ENCODE results near the gene TNS1. TPM values are rescaled to one million over a fixed set of nuclear protein-coding genes. Genes with fewer than 3 reads are reported as not detected.

Gene TNS1
- total and polyA plus RNA-seq, 10 of the 15 experiments (the other 5 are each of a cell fraction or from before 2014, with no cell fraction given) = 0.05 to 0.44 TPM; not detected in 8

DNA sequence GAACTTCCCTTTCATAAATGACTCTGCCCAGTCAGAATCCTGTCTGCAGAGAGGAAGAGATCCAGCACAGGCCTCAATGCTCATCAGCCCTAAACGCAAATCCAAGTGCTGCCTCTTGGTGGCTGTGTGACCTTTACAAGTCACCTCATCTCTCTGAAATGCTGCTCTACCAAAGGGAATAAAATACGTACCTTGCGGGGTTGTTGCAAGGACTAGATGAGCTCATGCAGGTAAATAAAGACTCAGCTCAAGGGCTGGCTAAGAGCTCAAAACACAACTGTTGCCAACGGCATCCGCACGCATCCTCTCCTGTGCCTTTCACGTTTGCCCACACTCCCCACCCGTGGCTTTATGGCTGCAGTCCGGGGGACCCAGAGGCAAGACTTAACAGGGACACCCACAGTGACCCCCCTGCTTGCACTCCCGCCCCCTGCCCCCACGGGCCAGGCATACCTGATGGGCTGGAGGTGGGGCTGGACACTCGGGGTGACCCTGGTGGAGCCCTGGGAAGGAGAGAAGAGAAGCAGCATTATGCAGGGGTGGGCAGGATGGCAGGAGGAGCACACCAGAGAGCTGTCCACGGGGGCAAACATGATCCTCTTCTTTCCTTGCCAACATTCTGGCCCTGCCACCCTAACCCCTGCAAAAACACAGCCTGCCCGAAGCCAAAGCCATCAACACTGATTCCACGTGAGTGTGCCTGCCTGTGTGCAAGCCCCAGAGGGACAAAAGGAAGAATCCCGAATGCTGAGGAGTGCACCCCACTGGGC, 102.6 kb downstream of the TNS1 start:
- Histone ChIP-seq H3K9me3 (replicated peaks; ENCODE audit: control insufficient read depth, insufficient read depth, low read length) (no peaks in the 10 kb centered on the region; the same call in 2 of the 3 replicates), H3K27ac (ENCODE audit: control insufficient read depth, insufficient read depth) (no peak overlapping the region), H3K4me1 (ENCODE audit: control insufficient read depth, insufficient read depth, low read length) (no peaks in the 10 kb centered on the region), H4K20me1 (ENCODE audit: control insufficient read depth, insufficient read depth) (no peaks in the 10 kb centered on the region), H3K4me3 (no peak overlapping the region), H3K4me2 (ENCODE audit: control insufficient read depth, insufficient read depth) (no peak overlapping the region), H3K9ac (ENCODE audit: control insufficient read depth, insufficient read depth, low read length) (no peak overlapping the region), H3K36me3 (ENCODE audit: control insufficient read depth in 2 of 2, insufficient read depth in 2 of 2, low read length in 1 of 2) (no peaks in the 10 kb centered on the region), H2AFZ (ENCODE audit: control insufficient read depth, low read depth, low read length) (no peak overlapping the region), H3K27me3 (replicated peaks in 1 of 2; ENCODE audit: control insufficient read depth in 2 of 2, insufficient read depth in 2 of 2, low read length in 1 of 2) (peaks cover 5 to 6% of the 10 kb centered on the region in 2 experiments; a peak in 3 of 4 replicates), H3K79me2 (ENCODE audit: control insufficient read depth, insufficient read depth, low read length) (no peaks in the 10 kb centered on the region)
- SMC1A ChIA-PET (ENCODE audit: uncharacterized antibody, unreplicated experiment) = no interaction called here
- RAD21 ChIA-PET (ENCODE audit: unreplicated experiment) = interaction anchor here (1.2 kb wide), 1 partner anchor 136 kb away, joined by 3 read pairs; no protein-coding TSS in a partner anchor
- intact Hi-C loops (cut with micrococcal nuclease; ENCODE audit: unreplicated experiment) (no loop called here), in situ Hi-C loops (cut with MboI) (no loop called here)
- FAIRE-seq (no peak), ATAC-seq (no peak), DNase-seq (ENCODE audit: low read depth, low spot score) (no peak)
- WGBS (ENCODE audit: insufficient coverage, insufficient replicate concordance, low lambda C conversion rate, missing lambda C conversion rate) = 35% methylated on average over 13 of the region's 16 CpGs
- POLR2A ChIA-PET = no interaction called here
- CTCF ChIA-PET = interaction anchor here (0.7 to 2.2 kb wide), 6 partner anchors 14 to 201 kb away, joined by 3 to 10 read pairs (median 3); no protein-coding TSS in a partner anchor
- TF ChIP-seq FOS (IDR thresholded peaks at IDR 0.05; ENCODE audit: borderline replicate concordance, extremely low read depth, insufficient read length) (no peak), NFXL1 (IDR thresholded peaks at IDR 0.05; ENCODE audit: borderline replicate concordance) (no peak), FOXK2 (IDR thresholded peaks at IDR 0.05) (no peak), SUZ12 (IDR thresholded peaks at IDR 0.05; ENCODE audit: unreplicated experiment) (no peak), TARDBP (IDR thresholded peaks at IDR 0.05; ENCODE audit: borderline replicate concordance) (no peak), EP300 (IDR thresholded peaks at IDR 0.05; ENCODE audit: borderline replicate concordance in 1 of 2, control insufficient read depth in 1 of 2, low read depth in 2 of 2, low read length in 2 of 2) (no peak), SMAD1 (IDR thresholded peaks at IDR 0.05; ENCODE audit: low read depth, partially characterized antibody) (no peak), MEF2A (IDR thresholded peaks at IDR 0.05; ENCODE audit: insufficient read depth, low read depth, low read length) (no peak), EZH2 (IDR thresholded peaks at IDR 0.05; ENCODE audit: borderline replicate concordance, control insufficient read depth, low read depth, low read length) (no peak), YBX1 (IDR thresholded peaks at IDR 0.05) (no peak), PAX8 (IDR thresholded peaks at IDR 0.05) (no peak), RBBP5 (conservative IDR thresholded peaks at IDR 0.05) (no peak), SMARCA5 (IDR thresholded peaks at IDR 0.05) (no peak), BCL11A (IDR thresholded peaks at IDR 0.05; ENCODE audit: low read depth, low read length) (no peak), KAT2A (conservative IDR thresholded peaks at IDR 0.05; ENCODE audit: control insufficient read depth, low read depth, low read length) (no peak), PAX5 (IDR thresholded peaks at IDR 0.05; ENCODE audit: borderline replicate concordance, low read depth, low read length) (no peak)
- TF ChIP-seq, protein P1, sequence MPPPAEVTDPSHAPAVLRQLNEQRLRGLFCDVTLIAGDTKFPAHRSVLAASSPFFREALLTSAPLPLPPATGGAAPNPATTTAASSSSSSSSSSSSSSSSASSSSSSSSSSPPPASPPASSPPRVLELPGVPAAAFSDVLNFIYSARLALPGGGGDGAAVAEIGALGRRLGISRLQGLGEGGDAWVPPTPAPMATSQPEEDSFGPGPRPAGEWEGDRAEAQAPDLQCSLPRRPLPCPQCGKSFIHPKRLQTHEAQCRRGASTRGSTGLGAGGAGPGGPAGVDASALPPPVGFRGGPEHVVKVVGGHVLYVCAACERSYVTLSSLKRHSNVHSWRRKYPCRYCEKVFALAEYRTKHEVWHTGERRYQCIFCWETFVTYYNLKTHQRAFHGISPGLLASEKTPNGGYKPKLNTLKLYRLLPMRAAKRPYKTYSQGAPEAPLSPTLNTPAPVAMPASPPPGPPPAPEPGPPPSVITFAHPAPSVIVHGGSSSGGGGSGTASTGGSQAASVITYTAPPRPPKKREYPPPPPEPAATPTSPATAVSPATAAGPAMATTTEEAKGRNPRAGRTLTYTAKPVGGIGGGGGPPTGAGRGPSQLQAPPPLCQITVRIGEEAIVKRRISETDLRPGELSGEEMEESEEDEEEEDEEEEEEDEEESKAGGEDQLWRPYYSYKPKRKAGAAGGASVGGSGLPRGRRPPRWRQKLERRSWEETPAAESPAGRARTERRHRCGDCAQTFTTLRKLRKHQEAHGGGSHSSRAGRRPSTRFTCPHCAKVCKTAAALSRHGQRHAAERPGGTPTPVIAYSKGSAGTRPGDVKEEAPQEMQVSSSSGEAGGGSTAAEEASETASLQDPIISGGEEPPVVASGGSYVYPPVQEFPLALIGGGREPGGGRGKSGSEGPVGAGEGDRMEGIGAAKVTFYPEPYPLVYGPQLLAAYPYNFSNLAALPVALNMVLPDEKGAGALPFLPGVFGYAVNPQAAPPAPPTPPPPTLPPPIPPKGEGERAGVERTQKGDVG (CRISPR knock-in tag; IDR thresholded peaks at IDR 0.05) = no peak
- BruUV-seq (replicated peaks) = no TSS peak
